Measurements from ENCODE around the gene RAPGEF1. TPM values are rescaled to one million over a fixed set of nuclear protein-coding genes. Genes with fewer than 3 reads are reported as not detected.
A peak's percentile ranks its signal among the peaks of the same experiment; 100 is the strongest.

The RAPGEF1 gene
- total RNA-seq, 2 donors from 2014 or later, result 59.7 to 73.0 TPM

DNA sequence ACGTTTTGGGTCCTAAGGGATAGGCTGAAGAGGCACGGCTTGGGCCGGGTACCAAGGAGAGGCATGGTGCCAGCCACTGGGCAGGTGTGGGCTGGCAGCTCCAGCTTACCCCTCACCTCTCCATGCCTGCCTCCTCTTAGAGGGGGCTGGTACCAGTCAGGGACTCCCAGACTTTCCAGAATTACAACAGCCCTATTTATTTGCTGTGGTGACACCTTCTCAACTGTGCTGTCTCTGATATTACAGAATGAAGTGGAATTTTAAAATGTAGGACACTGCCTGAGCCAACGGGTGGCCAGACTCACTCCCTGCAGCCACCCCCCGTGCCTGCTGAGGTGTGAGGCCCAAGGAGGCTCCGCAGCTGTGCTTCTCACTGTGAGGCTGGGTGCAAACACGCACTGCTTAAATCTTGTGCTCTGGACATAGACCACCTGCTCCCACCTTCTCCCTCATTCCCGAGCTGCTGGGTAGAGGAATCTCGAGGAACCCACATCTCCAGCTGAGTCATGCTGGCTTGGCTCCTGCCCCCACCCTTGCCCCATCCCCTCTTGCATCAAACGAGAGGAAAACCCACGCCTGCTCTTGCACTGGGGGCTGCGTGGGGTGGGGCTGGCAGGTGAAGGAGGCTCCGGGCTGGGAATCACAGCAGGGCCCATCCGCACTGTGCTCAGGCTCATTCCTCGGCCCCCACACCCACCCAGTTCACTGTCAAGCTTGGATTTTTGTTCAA is 146.6 kb downstream of the RAPGEF1 start:
- no peak for ATAC-seq (ENCODE audit: insufficient number of reproducible peaks, low FRiP score, low read depth)
- no peak for DNase-seq (ENCODE audit: low spot score)
- H3K27ac ChIP-seq, result no peak overlapping the region
- H3K36me3 ChIP-seq, result peaks cover 64% of the 10 kb centered on the region
- no peaks in the 10 kb centered on the region for H3K9me3 ChIP-seq
- H3K27me3 ChIP-seq (replicated peaks; ENCODE audit: insufficient read depth), result no peaks in the 10 kb centered on the region
- H3K4me3 ChIP-seq, result no peak overlapping the region
- TF ChIP-seq, protein P1, sequence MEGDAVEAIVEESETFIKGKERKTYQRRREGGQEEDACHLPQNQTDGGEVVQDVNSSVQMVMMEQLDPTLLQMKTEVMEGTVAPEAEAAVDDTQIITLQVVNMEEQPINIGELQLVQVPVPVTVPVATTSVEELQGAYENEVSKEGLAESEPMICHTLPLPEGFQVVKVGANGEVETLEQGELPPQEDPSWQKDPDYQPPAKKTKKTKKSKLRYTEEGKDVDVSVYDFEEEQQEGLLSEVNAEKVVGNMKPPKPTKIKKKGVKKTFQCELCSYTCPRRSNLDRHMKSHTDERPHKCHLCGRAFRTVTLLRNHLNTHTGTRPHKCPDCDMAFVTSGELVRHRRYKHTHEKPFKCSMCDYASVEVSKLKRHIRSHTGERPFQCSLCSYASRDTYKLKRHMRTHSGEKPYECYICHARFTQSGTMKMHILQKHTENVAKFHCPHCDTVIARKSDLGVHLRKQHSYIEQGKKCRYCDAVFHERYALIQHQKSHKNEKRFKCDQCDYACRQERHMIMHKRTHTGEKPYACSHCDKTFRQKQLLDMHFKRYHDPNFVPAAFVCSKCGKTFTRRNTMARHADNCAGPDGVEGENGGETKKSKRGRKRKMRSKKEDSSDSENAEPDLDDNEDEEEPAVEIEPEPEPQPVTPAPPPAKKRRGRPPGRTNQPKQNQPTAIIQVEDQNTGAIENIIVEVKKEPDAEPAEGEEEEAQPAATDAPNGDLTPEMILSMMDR (IDR thresholded peaks at IDR 0.05), result no peak
- no peaks in the 10 kb centered on the region for H3K4me1 ChIP-seq (ENCODE audit: control insufficient read depth in 1 of 2, low read depth in 2 of 2)

DNA sequence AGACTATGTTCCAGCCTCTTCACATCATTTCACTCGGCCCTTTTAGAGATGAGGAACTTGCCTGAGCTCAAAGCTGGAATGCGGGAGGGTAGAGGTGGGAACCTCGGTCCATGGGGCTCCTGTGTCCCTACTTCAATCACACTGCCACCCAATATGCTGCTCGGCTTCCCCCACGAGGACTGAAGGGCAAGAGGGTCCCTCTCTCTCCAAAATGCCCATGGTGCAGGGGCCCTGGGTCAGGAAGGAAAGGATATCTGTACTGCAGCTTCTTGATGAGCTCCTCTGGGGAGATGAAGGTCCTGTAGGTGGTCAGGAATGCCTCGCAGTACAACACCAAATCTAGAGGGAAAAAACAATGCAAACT is 148.0 kb downstream of the RAPGEF1 start:
- Histone ChIP-seq H3K27me3 (replicated peaks; ENCODE audit: insufficient read depth) (no peaks in the 10 kb centered on the region), H3K9me3 (no peaks in the 10 kb centered on the region), H3K27ac (peak overlapping the region in 1 of 2 donors; percentile 8), H3K4me1 (ENCODE audit: control insufficient read depth in 1 of 2, low read depth in 2 of 2) (no peaks in the 10 kb centered on the region), H3K36me3 (peaks cover 60% of the 10 kb centered on the region), H3K4me3 (no peak overlapping the region)
- DNase-seq (ENCODE audit: low spot score) (no peak), ATAC-seq (ENCODE audit: insufficient number of reproducible peaks, low FRiP score, low read depth) (no peak)
- TF ChIP-seq, protein P1 (IDR thresholded peaks at IDR 0.05), result no peak

DNA sequence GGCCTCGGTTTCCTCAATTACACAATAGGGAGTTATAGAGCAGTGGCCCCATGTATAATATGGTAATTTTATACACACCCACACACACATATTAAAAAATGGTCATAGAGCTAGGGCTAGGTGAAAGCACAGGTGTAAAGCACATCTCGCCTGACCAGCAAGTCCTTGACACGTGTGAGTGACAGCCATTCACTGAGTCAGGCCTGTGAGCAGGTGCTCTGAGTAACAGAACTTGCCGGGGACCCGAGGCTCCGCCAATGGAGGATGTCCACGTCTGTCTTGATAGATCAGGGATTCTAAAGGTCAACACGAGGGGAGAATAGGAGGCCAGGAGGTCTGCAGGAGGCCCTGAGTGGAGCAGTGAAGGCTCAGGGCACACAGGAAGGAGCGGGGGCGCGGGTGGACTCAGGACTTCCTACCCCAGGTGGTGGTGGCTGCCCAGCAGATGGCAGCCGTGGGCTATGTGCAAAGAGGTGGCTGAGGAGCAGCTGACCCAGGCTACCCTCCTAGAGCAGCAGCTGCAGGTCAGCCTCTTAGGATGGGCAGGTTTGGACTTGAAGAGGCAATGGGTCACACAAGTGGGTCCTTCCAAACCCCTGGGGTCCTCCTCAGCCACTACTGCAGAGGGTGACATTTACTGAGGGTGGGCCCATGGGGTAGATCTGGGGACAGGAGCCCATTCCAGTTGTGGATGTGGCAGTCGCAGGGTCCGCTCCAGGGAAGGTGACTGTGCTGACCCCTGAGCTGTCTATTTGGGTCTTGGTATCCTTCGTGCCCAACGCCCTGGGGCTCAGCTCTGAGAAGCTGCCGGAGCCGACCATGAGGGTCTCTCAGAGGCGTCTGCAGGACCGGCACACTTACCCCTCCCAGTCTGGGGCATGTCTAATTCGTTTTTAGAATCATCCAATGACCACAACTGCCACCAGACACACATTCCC is 148.7 kb downstream of the RAPGEF1 start:
- no peak overlapping the region for H3K4me3 ChIP-seq
- H3K36me3 ChIP-seq, result peaks cover 54% of the 10 kb centered on the region
- no peaks in the 10 kb centered on the region for H3K27me3 ChIP-seq (replicated peaks; ENCODE audit: insufficient read depth)
- TF ChIP-seq, protein P1 (IDR thresholded peaks at IDR 0.05), result peak; percentile 80
- no peaks in the 10 kb centered on the region for H3K4me1 ChIP-seq (ENCODE audit: control insufficient read depth in 1 of 2, low read depth in 2 of 2)
- DNase-seq (ENCODE audit: low spot score) (peak; percentile 42), ATAC-seq (ENCODE audit: insufficient number of reproducible peaks, low FRiP score, low read depth) (peak; percentile 62)
- no peak overlapping the region for H3K27ac ChIP-seq
- no peaks in the 10 kb centered on the region for H3K9me3 ChIP-seq

DNA sequence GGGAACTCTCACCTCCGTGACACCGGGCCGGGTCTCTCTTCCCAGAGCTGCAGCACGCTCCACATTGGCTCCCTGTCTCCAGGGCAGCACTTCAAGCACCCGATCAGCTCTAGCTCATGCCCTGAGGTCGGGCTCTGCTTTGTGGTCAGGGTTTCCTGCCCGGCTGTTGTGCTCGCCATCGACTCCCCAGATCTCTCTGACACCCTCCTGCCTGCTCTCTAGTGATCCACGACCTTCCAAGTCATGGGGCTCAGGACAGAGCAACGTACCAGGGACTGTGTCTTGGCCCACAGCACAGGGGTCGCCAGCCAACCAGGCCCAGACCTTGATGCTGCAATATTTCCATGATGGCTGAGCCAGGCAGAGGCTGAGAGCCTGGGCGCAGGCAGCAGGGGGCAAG is 149.4 kb downstream of the RAPGEF1 start:
- TF ChIP-seq, protein P1 (IDR thresholded peaks at IDR 0.05), result no peak
- Histone ChIP-seq H3K9me3 (no peaks in the 10 kb centered on the region), H3K27ac (no peak overlapping the region), H3K4me3 (no peak overlapping the region), H3K36me3 (peaks cover 46% of the 10 kb centered on the region), H3K4me1 (ENCODE audit: control insufficient read depth in 1 of 2, low read depth in 2 of 2) (no peaks in the 10 kb centered on the region), H3K27me3 (replicated peaks; ENCODE audit: insufficient read depth) (no peaks in the 10 kb centered on the region)
- no peak for ATAC-seq (ENCODE audit: insufficient number of reproducible peaks, low FRiP score, low read depth)
- no peak for DNase-seq (ENCODE audit: low spot score)

DNA sequence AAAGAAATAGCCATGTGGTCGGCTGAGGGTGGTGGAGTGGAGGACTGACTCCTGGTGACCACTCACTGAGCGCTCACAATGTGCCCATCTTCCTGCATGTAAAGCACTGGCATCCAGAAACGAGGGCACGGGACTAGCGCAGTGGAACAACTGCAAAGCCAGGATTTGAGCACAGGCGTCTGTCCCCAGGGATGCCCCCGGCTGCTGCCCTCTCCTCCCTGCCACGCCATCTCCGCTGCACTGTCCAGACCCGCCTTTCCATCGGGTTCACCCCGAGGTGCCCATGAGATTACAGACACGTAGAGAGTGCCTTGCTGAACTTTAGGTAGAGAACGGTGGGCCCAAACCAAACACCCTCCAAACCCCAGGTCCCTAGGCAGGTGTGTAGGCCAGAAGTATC is 149.9 kb downstream of the RAPGEF1 start:
- DNase-seq (ENCODE audit: low spot score) (no peak), ATAC-seq (ENCODE audit: insufficient number of reproducible peaks, low FRiP score, low read depth) (no peak)
- Histone ChIP-seq H3K9me3 (no peaks in the 10 kb centered on the region), H3K36me3 (peaks cover 46% of the 10 kb centered on the region), H3K27me3 (replicated peaks; ENCODE audit: insufficient read depth) (no peaks in the 10 kb centered on the region), H3K4me1 (ENCODE audit: control insufficient read depth in 1 of 2, low read depth in 2 of 2) (no peaks in the 10 kb centered on the region), H3K4me3 (no peak overlapping the region), H3K27ac (no peak overlapping the region)
- TF ChIP-seq, protein P1 (IDR thresholded peaks at IDR 0.05), result no peak

Measured in thoracic aorta (tissue), 2 donors.